Mesenchymal stem cell (in vitro differentiated cells and primary cell): ENCODE results near the gene TET1.
"Not testable (repeated sequence)": the region's sequence is repeated elsewhere in the genome, so short reads cannot be mapped to it uniquely, and the experiment has no call there.

Experiments used
- DNase-seq: peaks from one replicate; pipeline ENCODE4 v3.0.0-alpha.2; 2013
- H2AFZ ChIP-seq: one replicate; pipeline ENCODE4 v1.6.1; 2013; ENCODE audit warnings: low read depth, mild to moderate bottlenecking, control low read depth, inconsistent platforms, low read length, moderate library complexity
- H2AK5ac ChIP-seq: 2 replicates; pipeline ENCODE4 v1.6.1; 2013; ENCODE audit warnings: low read length, moderate library complexity, mild to moderate bottlenecking, inconsistent platforms; ENCODE audit not compliant: severe bottlenecking
- H2BK120ac ChIP-seq: one replicate; pipeline ENCODE4 v1.6.1; 2013; ENCODE audit warnings: low read depth, mild to moderate bottlenecking, inconsistent platforms, low read length, moderate library complexity
- H2BK12ac ChIP-seq, 2 experiments: one replicate each; pipeline ENCODE4 v1.6.1; 2013; ENCODE audit warnings: inconsistent platforms in 2 of 2, low read length in 2 of 2, mild to moderate bottlenecking in 2 of 2, moderate library complexity in 2 of 2, control low read depth in 1 of 2
- H2BK15ac ChIP-seq: one replicate; pipeline ENCODE4 v1.6.1; 2013; ENCODE audit warnings: mild to moderate bottlenecking, low read depth, inconsistent platforms; ENCODE audit not compliant: poor library complexity, severe bottlenecking
- H2BK5ac ChIP-seq: 2 replicates; pipeline ENCODE4 v1.6.1; 2013; ENCODE audit warnings: low read depth, mild to moderate bottlenecking, low read length, control low read depth, inconsistent platforms; ENCODE audit not compliant: poor library complexity, severe bottlenecking
- H3K14ac ChIP-seq, 2 experiments: one replicate each; pipeline ENCODE4 v1.6.1; 2013; ENCODE audit warnings: inconsistent platforms in 2 of 2, low read length in 2 of 2, control low read depth in 1 of 2, mild to moderate bottlenecking in 1 of 2, moderate library complexity in 1 of 2
- H3K18ac ChIP-seq, 2 experiments: one replicate each; pipeline ENCODE4 v1.6.1; 2013; ENCODE audit warnings: inconsistent platforms in 2 of 2, low read length in 2 of 2, control low read depth in 1 of 2, low read depth in 1 of 2, mild to moderate bottlenecking in 1 of 2
- H3K23ac ChIP-seq, 2 experiments: one replicate each; pipeline ENCODE4 v1.6.1; 2013; ENCODE audit warnings: inconsistent platforms in 2 of 2, low read length in 2 of 2, mild to moderate bottlenecking in 2 of 2, moderate library complexity in 2 of 2, control low read depth in 1 of 2
- H3K27ac ChIP-seq: 2 replicates; pipeline ENCODE4 v1.5.1; 2013; ENCODE audit warnings: mild to moderate bottlenecking, moderate library complexity, low read length, control low read depth, inconsistent platforms; ENCODE audit not compliant: poor library complexity, severe bottlenecking
- H3K27me3 ChIP-seq, 2 experiments: 2 replicates each; pipeline versions ENCODE4 v1.6.1 to v1.7.0; 2013; ENCODE audit warnings: low read length in 2 of 2, mild to moderate bottlenecking in 2 of 2, moderate library complexity in 2 of 2, control low read depth in 1 of 2, inconsistent platforms in 1 of 2; ENCODE audit not compliant: control insufficient read depth in 1 of 2, insufficient read depth in 1 of 2
- H3K36me3 ChIP-seq, 2 experiments: 2 replicates each; pipeline versions ENCODE4 v1.6.1 to v1.7.0; 2013; ENCODE audit warnings: low read length in 2 of 2, control low read depth in 1 of 2, inconsistent platforms in 1 of 2, low read depth in 1 of 2, mild to moderate bottlenecking in 1 of 2; ENCODE audit not compliant: insufficient read depth in 2 of 2, control insufficient read depth in 1 of 2
- H3K4ac ChIP-seq, 2 experiments: one replicate each; pipeline ENCODE4 v1.6.1; 2013; ENCODE audit warnings: inconsistent platforms in 2 of 2, low read length in 2 of 2, mild to moderate bottlenecking in 2 of 2, moderate library complexity in 2 of 2, control low read depth in 1 of 2, low read depth in 1 of 2
- H3K4me1 ChIP-seq: 2 replicates; pipeline ENCODE4 v1.6.1; 2013; ENCODE audit warnings: low read depth, low read length, control low read depth; ENCODE audit not compliant: control insufficient read depth, insufficient read depth
- H3K4me2 ChIP-seq: 2 replicates; pipeline ENCODE4 v1.6.1; 2013; ENCODE audit warnings: low read length, mild to moderate bottlenecking, inconsistent platforms; ENCODE audit not compliant: poor library complexity, severe bottlenecking
- H3K4me3 ChIP-seq, 2 experiments: 2 replicates each; pipeline versions ENCODE4 v1.5.1 to v1.7.0; 2013; ENCODE audit warnings: low read length in 2 of 2, mild to moderate bottlenecking in 2 of 2, control low read depth in 1 of 2, low read depth in 1 of 2; ENCODE audit not compliant: insufficient read depth in 1 of 2
- H3K79me1 ChIP-seq: replicated peaks from 2 replicates; pipeline ENCODE4 v1.6.1; 2013; ENCODE audit warnings: mild to moderate bottlenecking, control low read depth, low read length, inconsistent platforms; ENCODE audit not compliant: poor library complexity, severe bottlenecking
- H3K9ac ChIP-seq: 2 replicates; pipeline ENCODE4 v1.7.0; 2013; ENCODE audit warnings: mild to moderate bottlenecking, low read length, moderate library complexity
- H3K9me3 ChIP-seq: 2 replicates; pipeline ENCODE4 v1.7.0; 2013; ENCODE audit warnings: mild to moderate bottlenecking, low read length; ENCODE audit not compliant: control insufficient read depth
- H4K8ac ChIP-seq: one replicate; pipeline ENCODE4 v1.6.1; 2013; ENCODE audit warnings: inconsistent platforms, mild to moderate bottlenecking, low read length, moderate library complexity
- H4K91ac ChIP-seq: one replicate; pipeline ENCODE4 v1.6.1; 2013; ENCODE audit warnings: mild to moderate bottlenecking, low read length, inconsistent platforms
- WGBS: methylation state at CpG from one replicate; pipeline ENCODE4 v1.1.7; 2013; ENCODE audit warnings: mixed read lengths; 5-methylcytosine and 5-hydroxymethylcytosine counted together

TET1 gene

DNA sequence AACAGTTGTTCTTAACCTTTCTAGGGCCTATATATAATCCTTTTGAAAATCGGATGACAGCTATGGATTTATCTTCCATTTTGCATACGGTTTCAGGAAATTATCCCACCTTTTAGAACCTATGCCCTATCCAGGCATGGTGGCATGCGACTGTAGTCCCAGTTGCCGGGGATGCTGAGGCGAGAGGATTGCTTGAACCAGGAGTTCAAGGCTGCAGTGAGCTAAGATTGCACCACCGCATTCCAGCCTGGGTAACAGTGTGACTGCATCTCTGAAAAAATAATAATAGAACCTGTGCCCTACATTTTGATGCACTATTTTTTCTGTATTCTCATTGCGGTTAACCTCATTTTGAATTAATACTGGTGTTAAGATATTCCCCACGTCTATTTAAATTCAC lies 172.5 kb downstream of the TET1 start:
- Histone ChIP-seq H3K23ac (no peak overlapping the region), H3K4me3 (no peak overlapping the region), H3K4ac (no peak overlapping the region), H3K27me3 (no peaks in the 10 kb centered on the region), H3K18ac (no peak overlapping the region), H2AK5ac (no peak overlapping the region), H3K36me3 (peaks cover 49 to 90% of the 10 kb centered on the region in 2 experiments), H3K4me1 (peaks cover 2% of the 10 kb centered on the region), H3K79me1 (peaks cover 19% of the 10 kb centered on the region), H4K91ac (no peak overlapping the region), H4K8ac (no peak overlapping the region), H2BK5ac (no peak overlapping the region), H3K27ac (no peak overlapping the region), H3K9me3 (no peaks in the 10 kb centered on the region), H2BK15ac (no peak overlapping the region), H3K14ac (no peak overlapping the region), H3K4me2 (no peak overlapping the region), H2AFZ (no peak overlapping the region), H3K9ac (no peak overlapping the region), H2BK12ac (no peak overlapping the region), H2BK120ac (no peak overlapping the region)
- DNase-seq: no peak
- 98% methylated on average over 8 of the region's 8 CpGs for whole genome bisulfite sequencing

DNA sequence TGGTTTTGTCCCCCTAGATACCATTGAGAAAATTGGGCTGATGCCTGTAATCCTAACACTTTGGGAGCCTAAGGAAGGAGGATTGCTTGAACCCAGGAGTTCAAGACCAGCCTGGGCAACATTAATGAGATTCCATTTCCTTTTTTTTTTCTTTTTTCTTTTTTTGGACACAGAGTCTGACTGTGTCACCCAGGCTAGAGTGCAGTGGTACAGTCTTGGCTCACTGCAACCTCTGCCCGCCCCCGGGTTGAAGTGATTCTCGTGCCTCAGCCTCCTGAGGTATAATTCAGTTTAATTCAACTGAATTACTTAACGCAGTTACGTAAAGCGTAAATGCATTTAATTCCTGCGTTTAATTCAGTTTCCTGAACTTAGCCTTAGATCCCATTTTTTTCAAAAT lies 174.2 kb downstream of the TET1 start:
- Histone ChIP-seq H3K9ac (no peak overlapping the region), H3K27ac (no peak overlapping the region), H3K18ac (no peak overlapping the region), H2AK5ac (no peak overlapping the region), H3K14ac (no peak overlapping the region), H3K4me2 (no peak overlapping the region), H3K23ac (no peak overlapping the region), H2BK120ac (no peak overlapping the region), H2AFZ (no peak overlapping the region), H3K36me3 (peaks cover 50 to 93% of the 10 kb centered on the region in 2 experiments), H4K91ac (no peak overlapping the region), H2BK5ac (no peak overlapping the region), H2BK15ac (no peak overlapping the region), H3K9me3 (no peaks in the 10 kb centered on the region), H3K4me1 (peaks cover 2% of the 10 kb centered on the region), H2BK12ac (no peak overlapping the region), H4K8ac (no peak overlapping the region), H3K27me3 (no peaks in the 10 kb centered on the region), H3K79me1 (peaks cover 19% of the 10 kb centered on the region), H3K4ac (no peak overlapping the region), H3K4me3 (no peak overlapping the region)
- WGBS: 98% methylated on average over 6 of the region's 7 CpGs
- DNase-seq: no peak

DNA sequence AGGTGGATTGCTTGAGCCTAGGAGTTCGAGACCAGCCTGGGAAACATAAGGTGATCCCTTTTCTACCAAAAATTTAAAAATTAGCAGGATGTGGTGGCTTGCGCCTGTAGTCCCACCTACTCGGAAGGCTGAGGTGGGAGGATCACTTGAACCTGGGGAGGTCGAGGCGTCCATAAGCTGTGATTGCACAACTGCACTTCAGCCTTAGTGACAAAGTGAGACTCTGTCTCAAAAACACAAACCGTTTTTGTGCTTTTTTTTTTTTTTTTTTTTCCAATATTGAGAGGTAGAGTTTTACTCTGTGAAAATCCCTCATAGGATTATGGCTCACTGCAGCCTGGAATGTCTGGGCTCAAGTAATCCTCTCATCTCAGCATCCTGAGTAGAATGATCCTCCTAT lies 175.0 kb downstream of the TET1 start:
- Histone ChIP-seq H3K4me2 (no peak overlapping the region), H4K8ac (no peak overlapping the region), H3K23ac (no peak overlapping the region), H3K4ac (no peak overlapping the region), H2BK15ac (no peak overlapping the region), H3K9ac (no peak overlapping the region), H3K4me1 (peaks cover 2% of the 10 kb centered on the region), H3K9me3 (no peaks in the 10 kb centered on the region), H2AK5ac (no peak overlapping the region), H3K18ac (no peak overlapping the region), H3K27me3 (no peaks in the 10 kb centered on the region), H3K79me1 (peaks cover 19% of the 10 kb centered on the region), H2BK120ac (no peak overlapping the region), H3K36me3 (peaks cover 46 to 94% of the 10 kb centered on the region in 2 experiments), H3K4me3 (no peak overlapping the region), H2BK12ac (no peak overlapping the region), H3K27ac (no peak overlapping the region), H4K91ac (no peak overlapping the region), H2BK5ac (no peak overlapping the region), H2AFZ (no peak overlapping the region), H3K14ac (no peak overlapping the region)
- DNase-seq: no peak
- WGBS: 100% methylated on average over 3 of the region's 6 CpGs

DNA sequence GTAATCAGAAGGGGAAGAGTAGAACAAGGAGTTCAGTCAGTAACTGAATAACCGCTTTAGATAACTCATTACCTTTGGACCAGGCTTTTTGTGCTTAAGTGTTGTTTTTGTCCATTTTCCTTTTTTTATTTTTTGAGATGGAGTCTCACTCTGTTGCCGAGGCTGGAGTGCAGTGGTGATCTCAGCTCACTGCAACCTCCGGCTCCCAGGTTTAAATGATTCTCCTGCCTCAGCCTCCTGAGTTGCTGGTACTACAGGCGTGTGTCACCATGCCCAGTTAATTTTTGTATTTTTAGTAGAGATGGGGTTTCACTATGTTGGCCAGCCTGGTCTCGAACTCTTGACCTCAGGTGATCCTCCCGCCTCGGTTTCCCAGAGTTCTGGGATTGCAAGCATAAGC lies 175.6 kb downstream of the TET1 start:
- not testable (repeated sequence) for H3K9me3 ChIP-seq, H2BK5ac ChIP-seq, H3K23ac ChIP-seq, H3K14ac ChIP-seq, H4K91ac ChIP-seq, H3K4ac ChIP-seq, H2BK120ac ChIP-seq, DNase-seq, H3K18ac ChIP-seq, H3K27me3 ChIP-seq, H3K4me1 ChIP-seq, H3K4me2 ChIP-seq, H4K8ac ChIP-seq, H2AK5ac ChIP-seq, H2BK12ac ChIP-seq, H2BK15ac ChIP-seq, H3K4me3 ChIP-seq, H3K9ac ChIP-seq, H3K27ac ChIP-seq, H2AFZ ChIP-seq
- Histone ChIP-seq H3K79me1 (peaks cover 17% of the 10 kb centered on the region), H3K36me3 (peaks cover 43 to 96% of the 10 kb centered on the region in 2 experiments)
- WGBS: 84% methylated on average over 4 of the region's 7 CpGs
